K562 (cell line): Measurements from ENCODE around the gene PRSS57. TPM values are rescaled to one million over a fixed set of nuclear protein-coding genes. Genes with fewer than 3 reads are reported as not detected.

ENCODE experiments used
- ATAC-seq: fragments of 200-7000 bp; cut with Tn5 transposase; 3 replicates; pipeline ENCODE4 v1.9.1; 2020; ENCODE audit warnings: moderate library complexity
- BruUV-seq: library from RNA; stranded (reverse); fragments of 400-500 nt; replicated peaks from 2 replicates; lab custom pipeline; 2021; lab: Mats Ljungman, UMichigan
- CTCF ChIA-PET: fragments of 300-600 bp; formaldehyde crosslinking; extraction: SDS; loops from one replicate; lab custom pipeline; 2021; ENCODE audit warnings: low intra/inter-chr PET ratio; lab: Yijun Ruan, JAX
- POLR2A ChIA-PET: fragments of 300-600, 350-650 bp; sonication (Branson Sonifier 250); formaldehyde crosslinking; extraction: SDS; loops from one replicate; lab custom pipeline; 2021; ENCODE audit warnings: antibody characterized with exemption, inconsistent platforms; lab: Yijun Ruan, JAX
- DNase-seq, 4 experiments: peaks; one replicate each; pipeline versions ENCODE4 v3.0.0 to v3.0.0-alpha.2; 2011 to 2018; ENCODE audit warnings: low spot score in 3 of 4, mixed read lengths in 3 of 4; ENCODE audit errors: extremely low read depth in 1 of 4
- FAIRE-seq: peaks from 2 replicates; lab custom pipeline; 2011; peaks lifted over from hg19 to GRCh38; lab: Jason Lieb, UNC
- H2AFZ ChIP-seq: 2 replicates; pipeline ENCODE4 v1.6.0; 2011; ENCODE audit warnings: low read depth, low read length, control low read depth, inconsistent platforms
- H3K27ac ChIP-seq: fragments of 200-600 bp; 3 replicates; pipeline ENCODE4 v1.8.0; 2011; ENCODE audit warnings: low read depth, mild to moderate bottlenecking, control low read depth, inconsistent platforms, low read length, moderate library complexity, mixed read lengths; ENCODE audit errors: extremely low read depth
- H3K27me3 ChIP-seq, 2 experiments: fragments of 300-600 bp in 1 of 2; 2 replicates in 1 of 2; 3 replicates in 1 of 2; pipeline versions ENCODE4 v1.6.0 to v1.8.0; 2011; ENCODE audit warnings: inconsistent platforms in 2 of 2, low read length in 2 of 2, mild to moderate bottlenecking in 1 of 2, mixed read lengths in 1 of 2, moderate library complexity in 1 of 2; ENCODE audit not compliant: control insufficient read depth in 2 of 2, insufficient read depth in 2 of 2
- H3K36me3 ChIP-seq: fragments of 300-600 bp; 3 replicates; pipeline ENCODE4 v1.8.0; 2011; ENCODE audit warnings: mild to moderate bottlenecking, low read length, inconsistent platforms; ENCODE audit not compliant: control insufficient read depth, insufficient read depth
- H3K4me1 ChIP-seq, 2 experiments: fragments of 200-600 bp in 1 of 2; replicated peaks in 1 of 2; 2 replicates in 1 of 2; 3 replicates in 1 of 2; pipeline versions ENCODE4 v1.5.1 to v1.8.0; 2011; ENCODE audit warnings: inconsistent platforms in 2 of 2, low read length in 2 of 2, mild to moderate bottlenecking in 1 of 2, mixed read lengths in 1 of 2, moderate library complexity in 1 of 2; ENCODE audit not compliant: control insufficient read depth in 2 of 2, insufficient read depth in 2 of 2
- H3K4me2 ChIP-seq: 2 replicates; pipeline ENCODE4 v1.6.1; 2011; ENCODE audit warnings: low read length, control low read depth, inconsistent platforms, mixed read lengths; ENCODE audit not compliant: insufficient read depth
- H3K4me3 ChIP-seq: fragments of 200-600 bp; sonication (generic), shearing (Covaris generic); 2 replicates; pipeline ENCODE4 v1.5.1; 2016; ENCODE audit warnings: control low read depth, inconsistent platforms
- H3K79me2 ChIP-seq: fragments of 200-600 bp; 3 replicates; pipeline ENCODE4 v1.8.0; 2011; ENCODE audit warnings: low read length, inconsistent platforms; ENCODE audit not compliant: control insufficient read depth, insufficient read depth
- H3K9ac ChIP-seq, 2 experiments: 2 replicates each; pipeline versions ENCODE4 v1.6.0 to v1.6.1; 2011; ENCODE audit warnings: low read depth in 2 of 2, low read length in 2 of 2, control low read depth in 1 of 2, inconsistent platforms in 1 of 2, mild to moderate bottlenecking in 1 of 2, mixed read lengths in 1 of 2; ENCODE audit not compliant: insufficient read depth in 1 of 2
- H3K9me1 ChIP-seq: one replicate; pipeline ENCODE4 v1.6.0; 2011; ENCODE audit warnings: inconsistent platforms, mild to moderate bottlenecking, low read length, moderate library complexity; ENCODE audit not compliant: control insufficient read depth, insufficient read depth
- H3K9me3 ChIP-seq: replicated peaks from 2 replicates; pipeline ENCODE4 v1.5.1; 2011; ENCODE audit warnings: low read depth, low read length, inconsistent platforms; ENCODE audit not compliant: control insufficient read depth, insufficient read depth
- H4K20me1 ChIP-seq: replicated peaks from 2 replicates; pipeline ENCODE4 v1.6.1; 2011; ENCODE audit warnings: low read length, inconsistent platforms, mixed read lengths; ENCODE audit not compliant: control insufficient read depth, insufficient read depth
- HDAC1 ChIP-seq, 2 experiments: fragments of 450-650 bp; IDR thresholded peaks; 2 replicates each; pipeline ENCODE4 v1.6.1; 2016 to 2017; ENCODE audit warnings: inconsistent platforms in 1 of 2, mild to moderate bottlenecking in 1 of 2, moderate library complexity in 1 of 2
- U2AF2 ChIP-seq: fragments of 200-400 bp; formaldehyde crosslinking; optimal IDR thresholded peaks from 2 replicates; pipeline ENCODE3; 2017; ENCODE audit warnings: low read depth, mild to moderate bottlenecking, low read length
- ZKSCAN1 ChIP-seq: fragments of 150-350 bp; IDR thresholded peaks from 2 replicates; pipeline ENCODE4 v1.6.1; 2016; ENCODE audit warnings: low read depth, low read length
- WGBS: fragments of 100-300 bp; shearing (Covaris generic); methylation state at CpG from one replicate; pipeline ENCODE4 v1.1.6; 2016; ENCODE audit warnings: low coverage, mixed read lengths; ENCODE audit not compliant: insufficient coverage; ENCODE audit errors: missing lambda C conversion rate; 5-methylcytosine and 5-hydroxymethylcytosine counted together
- in situ Hi-C: fragments of 300-500 bp; cut with MboI; formaldehyde crosslinking; loops from 4 replicates; pipeline ENCODE4 v1.15.0; 2018; ENCODE audit warnings: inconsistent platforms, mixed read lengths
- intact Hi-C: fragments of 100-400 bp; cut with micrococcal nuclease; formaldehyde crosslinking; loops from 2 replicates; pipeline ENCODE4 v1.14.2; 2022
- polyA plus RNA-seq, 8 experiments: library from polyadenylated mRNA; depleted of rRNA in 4 of 8; stranded (reverse) in 5 of 8; unstranded in 3 of 8; fragments of >200 nt; fragmentation: Nextera tagmentation in 2 of 8; fragmentation: Illumina TruSeq in 1 of 8; extraction: Ambion mirVana in 2 of 8; extraction: Trizol in 1 of 8; gene quantifications; 2 replicates each; pipeline versions ENCODE4 v1.2.1 to v1.2.3, GENCODE V29; 2011 to 2014; ENCODE audit warnings: inconsistent platforms in 1 of 8, missing spikeins in 1 of 8
- total RNA-seq, 7 experiments: library from RNA; depleted of rRNA in 6 of 7; stranded (reverse); fragments of >200 nt in 6 of 7; fragmentation: Illumina TruSeq in 2 of 7; extraction: Trizol in 2 of 7; gene quantifications; 2 replicates each; pipeline versions ENCODE4 v1.2.1 to v1.2.3, GENCODE V29; 2011 to 2021; ENCODE audit warnings: low replicate concordance in 1 of 7
- TF ChIP-seq, protein P1 (sequence below): fragments of 150-350 bp; conservative IDR thresholded peaks from 2 replicates; pipeline ENCODE4 v1.6.1; 2014; ENCODE audit warnings: low read length

PRSS57 gene
- total and polyA plus RNA-seq, 9 of the 15 experiments (the other 6 are each of a cell fraction or from before 2014, with no cell fraction given) = 0.06 to 2.5 (median 1.3) TPM; not detected in 3

DNA sequence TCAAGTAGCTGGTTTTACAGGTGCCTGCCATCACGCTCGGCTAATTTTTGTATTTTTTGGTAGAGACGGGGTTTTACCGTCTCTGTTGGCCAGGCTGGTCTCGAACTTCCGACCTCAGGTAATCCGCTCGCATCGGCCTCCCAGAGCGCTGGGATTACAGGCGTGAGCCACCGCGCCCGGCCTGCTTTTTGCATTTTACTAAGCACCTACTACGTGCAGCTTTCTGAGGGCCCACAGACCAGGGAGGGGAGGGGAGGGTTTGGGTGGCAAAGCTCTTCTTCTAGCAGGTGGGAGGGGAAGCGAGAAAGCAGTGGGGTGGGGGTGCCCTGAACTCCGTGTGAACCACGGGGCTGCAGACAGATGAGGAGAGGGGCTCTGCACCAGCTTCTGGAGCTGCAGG lies 28.5 kb upstream of the PRSS57 start:
- Histone ChIP-seq H2AFZ (no peak overlapping the region), H4K20me1 (no peaks in the 10 kb centered on the region), H3K27me3 (no peaks in the 10 kb centered on the region), H3K4me2 (no peak overlapping the region), H3K9me1 (no peaks in the 10 kb centered on the region), H3K36me3 (no peaks in the 10 kb centered on the region), H3K79me2 (no peaks in the 10 kb centered on the region), H3K9ac (no peak overlapping the region), H3K27ac (no peak overlapping the region), H3K4me3 (no peak overlapping the region), H3K4me1 (peaks cover 0 to 44% of the 10 kb centered on the region in 2 experiments; a peak in 2 of 5 replicates), H3K9me3 (no peaks in the 10 kb centered on the region)
- ATAC-seq (no peak), DNase-seq (no peak), FAIRE-seq (no peak)
- no peak for TF ChIP-seq HDAC1 (IDR thresholded peaks at IDR 0.05)
- TF ChIP-seq U2AF2 = no peak
- TF ChIP-seq, protein P1, sequence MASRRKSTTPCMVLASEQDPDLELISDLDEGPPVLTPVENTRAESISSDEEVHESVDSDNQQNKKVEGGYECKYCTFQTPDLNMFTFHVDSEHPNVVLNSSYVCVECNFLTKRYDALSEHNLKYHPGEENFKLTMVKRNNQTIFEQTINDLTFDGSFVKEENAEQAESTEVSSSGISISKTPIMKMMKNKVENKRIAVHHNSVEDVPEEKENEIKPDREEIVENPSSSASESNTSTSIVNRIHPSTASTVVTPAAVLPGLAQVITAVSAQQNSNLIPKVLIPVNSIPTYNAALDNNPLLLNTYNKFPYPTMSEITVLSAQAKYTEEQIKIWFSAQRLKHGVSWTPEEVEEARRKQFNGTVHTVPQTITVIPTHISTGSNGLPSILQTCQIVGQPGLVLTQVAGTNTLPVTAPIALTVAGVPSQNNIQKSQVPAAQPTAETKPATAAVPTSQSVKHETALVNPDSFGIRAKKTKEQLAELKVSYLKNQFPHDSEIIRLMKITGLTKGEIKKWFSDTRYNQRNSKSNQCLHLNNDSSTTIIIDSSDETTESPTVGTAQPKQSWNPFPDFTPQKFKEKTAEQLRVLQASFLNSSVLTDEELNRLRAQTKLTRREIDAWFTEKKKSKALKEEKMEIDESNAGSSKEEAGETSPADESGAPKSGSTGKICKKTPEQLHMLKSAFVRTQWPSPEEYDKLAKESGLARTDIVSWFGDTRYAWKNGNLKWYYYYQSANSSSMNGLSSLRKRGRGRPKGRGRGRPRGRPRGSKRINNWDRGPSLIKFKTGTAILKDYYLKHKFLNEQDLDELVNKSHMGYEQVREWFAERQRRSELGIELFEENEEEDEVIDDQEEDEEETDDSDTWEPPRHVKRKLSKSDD = no peak
- TF ChIP-seq ZKSCAN1 = peak; percentile 82
- 66% methylated on average over 15 of the region's 18 CpGs for WGBS
- in situ Hi-C loops = no loop called here
- no TSS peak for BruUV-seq
- ChIA-PET POLR2A (no interaction called here), CTCF (no interaction called here)
- intact Hi-C loops = no loop called here
